Activated CD4-positive, alpha-beta T cell treated with anti-CD3 and anti-CD28 coated beads, Interleukin-2, amount 10 ng/mL, durations not matched to agents 7 days and 5 days (primary cell): ENCODE measurements around the gene NR2F6. TPM values are rescaled to one million over a fixed set of nuclear protein-coding genes. Genes with fewer than 3 reads are reported as not detected.
"Not testable (repeated sequence)": the region's sequence is repeated elsewhere in the genome, so short reads cannot be mapped to it uniquely, and the experiment has no call there.

ENCODE experiments used
- CTCF ChIA-PET: fragments of 350-600 bp; sonication (Branson Sonifier 250); formaldehyde crosslinking; loops from one replicate; lab custom pipeline; 2021; ENCODE audit warnings: antibody characterized with exemption; lab: Charles Lee
- POLR2A ChIA-PET: fragments of 350-600 bp; sonication (Branson Sonifier 250); formaldehyde crosslinking; loops from one replicate; lab custom pipeline; 2021; ENCODE audit warnings: antibody characterized with exemption; lab: Charles Lee
- DNase-seq: peaks from one replicate; pipeline ENCODE4 v3.0.0-alpha.2; 2020
- H3K27ac Mint-ChIP-seq: one replicate; pipeline ENCODE4 v1.8.0; 2021; ENCODE audit warnings: mild to moderate bottlenecking, moderate library complexity, mixed read lengths
- H3K27me3 Mint-ChIP-seq: one replicate; pipeline ENCODE4 v1.8.0; 2021; ENCODE audit warnings: mixed read lengths
- H3K36me3 Mint-ChIP-seq: one replicate; pipeline ENCODE4 v1.8.0; 2021; ENCODE audit warnings: low read depth, mixed read lengths
- H3K4me1 Mint-ChIP-seq: one replicate; pipeline ENCODE4 v1.8.0; 2021; ENCODE audit warnings: mixed read lengths
- H3K4me3 Mint-ChIP-seq: one replicate; pipeline ENCODE4 v1.8.0; 2021; ENCODE audit warnings: mild to moderate bottlenecking, moderate library complexity, mixed read lengths
- H3K9me3 Mint-ChIP-seq: one replicate; pipeline ENCODE4 v1.8.0; 2021; ENCODE audit warnings: mixed read lengths
- total RNA-seq, 2 experiments: library from RNA; stranded (reverse); gene quantifications; one replicate each; pipeline ENCODE4 v1.2.3, GENCODE V29; 2021

Gene NR2F6
- total RNA-seq, 2 experiments from 2014 or later: 3.6 to 3.8 TPM

- Mint-ChIP-seq H3K9me3 (no peaks in the 10 kb centered on the region), H3K27ac (no peak within 1 kb of the TSS), H3K27me3 (peaks cover 2% of the 10 kb centered on the region), H3K36me3 (peaks cover 7% of the 10 kb centered on the region), H3K4me1 (peaks cover 13% of the 10 kb centered on the region), H3K4me3 (peak within 1 kb of the TSS; percentile 72)
- CTCF ChIA-PET: interaction anchor here (0.6 to 3.8 kb wide), 17 partner anchors 10 to 621 kb away, joined by 3 to 23 read pairs (median 4); partner anchors contain the start of genes ABHD8, BABAM1, DDA1 and MRPL34
- DNase-seq: no peak
- POLR2A ChIA-PET: no interaction called here
These were observed 35.9 kb upstream of the NR2F6 start, which contains the start of gene ANKLE1 for GRCh38 chr19:17281391-17282304. TSS of gene ANKLE1 (plus strand) at chr19:17281901. CDS start at chr19:17281921, 20 bp downstream.

- DNase-seq: no peak
- H3K9me3 Mint-ChIP-seq: no peaks in the 10 kb centered on the region
- ChIA-PET CTCF (interaction anchor here (0.6 to 3.2 kb wide), 2 partner anchors 12 to 570 kb away, joined by 3 to 23 read pairs; no protein-coding TSS in a partner anchor), POLR2A (interaction anchor here (0.7 kb wide), 1 partner anchor 12 kb away, joined by 3 read pairs; the partner anchor contains the start of gene BABAM1)
- no peak overlapping the region for H3K27ac Mint-ChIP-seq
- H3K4me1 Mint-ChIP-seq: peaks cover 13% of the 10 kb centered on the region
- H3K4me3 Mint-ChIP-seq: no peak overlapping the region
- H3K27me3 Mint-ChIP-seq: peaks cover 2% of the 10 kb centered on the region
- H3K36me3 Mint-ChIP-seq: peaks cover 17% of the 10 kb centered on the region
These were observed 33.7 kb upstream of the NR2F6 start for GRCh38 chr19:17279436-17279835.

GRCh38 chr19:17275441-17276175 is 29.9 kb upstream of the NR2F6 start:
- ChIA-PET CTCF (interaction anchor here (1.2 to 1.9 kb wide), 2 partner anchors 8 to 17 kb away, joined by 4 to 8 read pairs; partner anchors contain the start of gene BABAM1), POLR2A (no interaction called here)
- H3K9me3 Mint-ChIP-seq: no peaks in the 10 kb centered on the region
- H3K27ac Mint-ChIP-seq: no peak overlapping the region
- no peaks in the 10 kb centered on the region for H3K4me1 Mint-ChIP-seq
- DNase-seq: no peak
- no peaks in the 10 kb centered on the region for H3K27me3 Mint-ChIP-seq
- no peak overlapping the region for H3K4me3 Mint-ChIP-seq
- peaks cover 28% of the 10 kb centered on the region for H3K36me3 Mint-ChIP-seq

- H3K9me3 Mint-ChIP-seq, H3K4me3 Mint-ChIP-seq, H3K27me3 Mint-ChIP-seq, H3K27ac Mint-ChIP-seq, H3K4me1 Mint-ChIP-seq, CTCF ChIA-PET, POLR2A ChIA-PET, DNase-seq: not testable (repeated sequence)
- peaks cover 32% of the 10 kb centered on the region for H3K36me3 Mint-ChIP-seq
These were observed 29.2 kb upstream of the NR2F6 start for GRCh38 chr19:17274892-17275291.

GRCh38 chr19:17268754-17269153 is 23.0 kb upstream of the NR2F6 start:
- peak overlapping the region; percentile 51 for H3K4me3 Mint-ChIP-seq
- peaks cover 16% of the 10 kb centered on the region for H3K36me3 Mint-ChIP-seq
- ChIA-PET CTCF (interaction anchor here (0.7 kb wide), 1 partner anchor 1395 kb away, joined by 3 read pairs; no protein-coding TSS in a partner anchor), POLR2A (no interaction called here)
- H3K27me3 Mint-ChIP-seq: no peaks in the 10 kb centered on the region
- DNase-seq: no peak
- H3K9me3 Mint-ChIP-seq: no peaks in the 10 kb centered on the region
- H3K4me1 Mint-ChIP-seq: peaks cover 26% of the 10 kb centered on the region
- no peak overlapping the region for H3K27ac Mint-ChIP-seq

- CTCF ChIA-PET: interaction anchor here (0.6 to 2.5 kb wide), 13 partner anchors 9 to 774 kb away, joined by 3 to 16 read pairs (median 5); partner anchors contain the start of genes ANKLE1, MRPL34 and USE1
- no peaks in the 10 kb centered on the region for H3K9me3 Mint-ChIP-seq
- H3K36me3 Mint-ChIP-seq: peaks cover 14% of the 10 kb centered on the region
- POLR2A ChIA-PET: interaction anchor here (0.6 to 0.9 kb wide), 4 partner anchors 13 to 52 kb away, joined by 3 to 4 read pairs (median 3); partner anchors contain the start of gene USE1
- H3K4me1 Mint-ChIP-seq: peaks cover 27% of the 10 kb centered on the region
- H3K27ac Mint-ChIP-seq: peak within 1 kb of the TSS; percentile 79
- H3K27me3 Mint-ChIP-seq: no peaks in the 10 kb centered on the region
- H3K4me3 Mint-ChIP-seq: peak within 1 kb of the TSS; percentile 80
- peak; percentile 99 for DNase-seq
These were observed 21.5 kb upstream of the NR2F6 start, which contains the start of gene BABAM1 for GRCh38 chr19:17266975-17267788. TSS of gene BABAM1 (plus strand) at chr19:17267443. CDS start at chr19:17268807, 1,364 bp downstream.

GRCh38 chr19:17266589-17266974 is 20.9 kb upstream of the NR2F6 start:
- Mint-ChIP-seq H3K27ac (peak overlapping the region; percentile 79), H3K4me3 (peak overlapping the region; percentile 80), H3K4me1 (peaks cover 27% of the 10 kb centered on the region), H3K36me3 (peaks cover 11% of the 10 kb centered on the region), H3K27me3 (no peaks in the 10 kb centered on the region), H3K9me3 (no peaks in the 10 kb centered on the region)
- ChIA-PET POLR2A (interaction anchor here (0.7 to 0.9 kb wide), 3 partner anchors 13 to 52 kb away, joined by 3 to 4 read pairs (median 3); partner anchors contain the start of gene USE1), CTCF (interaction anchor here (0.6 to 2.5 kb wide), 13 partner anchors 9 to 773 kb away, joined by 3 to 16 read pairs (median 5); partner anchors contain the start of genes ANKLE1, MRPL34 and USE1)
- no peak for DNase-seq

GRCh38 chr19:17266026-17266425 is 20.3 kb upstream of the NR2F6 start:
- no peaks in the 10 kb centered on the region for H3K9me3 Mint-ChIP-seq
- H3K4me1 Mint-ChIP-seq: peaks cover 28% of the 10 kb centered on the region
- no peak for DNase-seq
- no peak overlapping the region for H3K27ac Mint-ChIP-seq
- peaks cover 6% of the 10 kb centered on the region for H3K36me3 Mint-ChIP-seq
- ChIA-PET CTCF (interaction anchor here (0.8 to 2.5 kb wide), 10 partner anchors 8 to 51 kb away, joined by 4 to 16 read pairs (median 6); partner anchors contain the start of genes ANKLE1 and USE1), POLR2A (interaction anchor here (0.6 kb wide), 1 partner anchor 447 kb away, joined by 5 read pairs; no protein-coding TSS in a partner anchor)
- H3K27me3 Mint-ChIP-seq: no peaks in the 10 kb centered on the region
- no peak overlapping the region for H3K4me3 Mint-ChIP-seq

- Mint-ChIP-seq H3K4me1 (peaks cover 32% of the 10 kb centered on the region), H3K27ac (peak within 1 kb of the TSS; percentile 76), H3K4me3 (no peak within 1 kb of the TSS), H3K27me3 (no peaks in the 10 kb centered on the region), H3K36me3 (peaks cover 2% of the 10 kb centered on the region), H3K9me3 (no peaks in the 10 kb centered on the region)
- no peak for DNase-seq
- ChIA-PET POLR2A (no interaction called here), CTCF (interaction anchor here (1.3 to 1.9 kb wide), 3 partner anchors 9 to 19 kb away, joined by 5 to 7 read pairs (median 5); no protein-coding TSS in a partner anchor)
These were observed 18.9 kb upstream of the NR2F6 start, which contains the start of gene USHBP1 for GRCh38 chr19:17264641-17264979. TSS of gene USHBP1 (minus strand) at chr19:17264745. CDS start at chr19:17264299, 446 bp downstream.

- H3K27ac Mint-ChIP-seq: peak overlapping the region; percentile 76
- H3K36me3 Mint-ChIP-seq: peaks cover under 1% of the 10 kb centered on the region
- no peaks in the 10 kb centered on the region for H3K27me3 Mint-ChIP-seq
These were observed 18.3 kb upstream of the NR2F6 start for GRCh38 chr19:17263712-17264640.

More at GRCh38 chr19:17263712-17264640, 18.3 kb upstream of the NR2F6 start:
- H3K9me3 Mint-ChIP-seq: no peaks in the 10 kb centered on the region
- POLR2A ChIA-PET: interaction anchor here (0.6 kb wide), 1 partner anchor 10 kb away, joined by 4 read pairs; no protein-coding TSS in a partner anchor
- DNase-seq: no peak
- CTCF ChIA-PET: interaction anchor here (0.6 to 1.9 kb wide), 7 partner anchors 8 to 200 kb away, joined by 3 to 7 read pairs (median 5); partner anchors contain the start of gene ANKLE1
- peaks cover 32% of the 10 kb centered on the region for H3K4me1 Mint-ChIP-seq
- no peak overlapping the region for H3K4me3 Mint-ChIP-seq
